Type B pancreatic cell (in vitro differentiated cells): ENCODE data around the gene TTC38. TPM values are rescaled to one million over a fixed set of nuclear protein-coding genes. Genes with fewer than 3 reads are reported as not detected.

Experiments
- DNase-seq: peaks from one replicate; pipeline ENCODE4 v3.0.0; 2021; ENCODE audit warnings: mixed read lengths; ENCODE audit not compliant: unreplicated experiment; ENCODE audit errors: extremely low spot score
- H3K27ac Mint-ChIP-seq: 2 replicates; pipeline ENCODE4 v1.8.0; 2021; ENCODE audit warnings: mild to moderate bottlenecking, mixed read lengths
- H3K27me3 Mint-ChIP-seq: 2 replicates; pipeline ENCODE4 v1.8.0; 2021; ENCODE audit warnings: mixed read lengths
- H3K36me3 Mint-ChIP-seq: 2 replicates; pipeline ENCODE4 v1.8.0; 2021; ENCODE audit warnings: mixed read lengths
- H3K4me1 Mint-ChIP-seq: one replicate; pipeline ENCODE4 v1.8.0; 2021; ENCODE audit warnings: mixed read lengths; ENCODE audit not compliant: unreplicated experiment
- H3K4me3 Mint-ChIP-seq: 2 replicates; pipeline ENCODE4 v1.8.0; 2021; ENCODE audit warnings: mild to moderate bottlenecking, mixed read lengths
- H3K9me3 Mint-ChIP-seq: 2 replicates; pipeline ENCODE4 v1.8.0; 2021; ENCODE audit warnings: mixed read lengths
- total RNA-seq: library from RNA; stranded (reverse); gene quantifications from 2 replicates; pipeline ENCODE4 v1.2.1, GENCODE V29; 2021; ENCODE audit warnings: low replicate concordance
- TF ChIP-seq, protein P1 (sequence below): fragments of 200-600 bp; sonication (generic); conservative IDR thresholded peaks from 2 replicates; pipeline ENCODE4 v1.5.0; 2021; ENCODE audit warnings: antibody characterized with exemption, mild to moderate bottlenecking

Gene TTC38
- total RNA-seq, 1 donor from 2014 or later: 36.9 TPM

DNA sequence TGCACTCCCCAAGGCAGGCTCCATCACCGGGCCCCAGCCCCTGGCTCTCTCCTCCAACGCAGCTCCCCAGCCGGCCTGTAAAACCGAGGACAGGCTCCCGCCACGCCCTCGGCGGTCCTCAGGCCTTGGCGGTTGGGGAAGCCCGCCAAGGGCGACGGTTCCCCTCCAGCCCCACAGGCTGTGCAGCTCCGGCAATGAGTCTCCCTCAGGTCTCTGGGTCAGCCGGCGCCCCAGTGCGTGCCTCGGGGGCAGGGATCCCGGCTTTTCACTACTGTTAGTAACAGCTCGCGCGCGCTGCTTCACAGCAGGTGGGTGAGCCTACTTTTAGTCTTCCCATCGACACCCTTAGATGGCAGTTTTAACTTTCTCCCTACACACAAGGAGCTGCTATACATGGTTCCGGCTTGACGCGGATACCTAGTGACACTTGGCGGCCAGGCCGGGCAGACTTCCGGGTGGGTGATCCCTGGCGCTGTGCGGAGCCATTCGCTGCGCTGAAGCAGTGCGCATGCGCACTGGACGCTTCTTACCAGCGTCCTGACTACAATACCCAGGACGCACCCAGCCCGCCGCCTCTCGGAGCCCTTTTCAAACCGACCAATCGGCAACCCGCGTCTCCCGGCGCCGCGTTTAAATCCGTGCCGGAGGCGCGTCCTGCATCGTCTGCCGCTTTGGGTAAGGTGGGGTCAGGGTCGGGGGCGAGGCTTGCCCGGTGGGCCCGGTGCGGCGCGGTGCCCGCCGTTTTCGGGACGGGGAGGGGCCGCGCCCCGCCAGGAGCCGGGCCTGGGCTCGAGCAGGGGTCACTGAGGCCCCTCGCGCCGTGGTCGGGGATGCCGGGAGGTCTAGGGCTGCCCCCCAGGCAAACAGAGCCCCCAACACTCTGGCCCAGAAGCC, 28.7 kb downstream of the TTC38 start, which contains the start of gene GTSE1:
GTSE1 (plus strand) TSS at position 614 of the 894 bp plus-strand sequence. CDS start 531 bp downstream, outside the sequence.
- Mint-ChIP-seq H3K4me3 (peak within 1 kb of the TSS; percentile 95), H3K27ac (peak within 1 kb of the TSS; percentile 98), H3K4me1 (peaks cover 40% of the 10 kb centered on the region), H3K27me3 (peaks cover 9% of the 10 kb centered on the region), H3K36me3 (peaks cover 20% of the 10 kb centered on the region), H3K9me3 (no peaks in the 10 kb centered on the region)
- TF ChIP-seq, protein P1, sequence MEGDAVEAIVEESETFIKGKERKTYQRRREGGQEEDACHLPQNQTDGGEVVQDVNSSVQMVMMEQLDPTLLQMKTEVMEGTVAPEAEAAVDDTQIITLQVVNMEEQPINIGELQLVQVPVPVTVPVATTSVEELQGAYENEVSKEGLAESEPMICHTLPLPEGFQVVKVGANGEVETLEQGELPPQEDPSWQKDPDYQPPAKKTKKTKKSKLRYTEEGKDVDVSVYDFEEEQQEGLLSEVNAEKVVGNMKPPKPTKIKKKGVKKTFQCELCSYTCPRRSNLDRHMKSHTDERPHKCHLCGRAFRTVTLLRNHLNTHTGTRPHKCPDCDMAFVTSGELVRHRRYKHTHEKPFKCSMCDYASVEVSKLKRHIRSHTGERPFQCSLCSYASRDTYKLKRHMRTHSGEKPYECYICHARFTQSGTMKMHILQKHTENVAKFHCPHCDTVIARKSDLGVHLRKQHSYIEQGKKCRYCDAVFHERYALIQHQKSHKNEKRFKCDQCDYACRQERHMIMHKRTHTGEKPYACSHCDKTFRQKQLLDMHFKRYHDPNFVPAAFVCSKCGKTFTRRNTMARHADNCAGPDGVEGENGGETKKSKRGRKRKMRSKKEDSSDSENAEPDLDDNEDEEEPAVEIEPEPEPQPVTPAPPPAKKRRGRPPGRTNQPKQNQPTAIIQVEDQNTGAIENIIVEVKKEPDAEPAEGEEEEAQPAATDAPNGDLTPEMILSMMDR: no peak
- DNase-seq: peak; percentile 97

- Mint-ChIP-seq H3K27ac (no peak overlapping the region), H3K4me1 (peaks cover 40% of the 10 kb centered on the region), H3K4me3 (peak overlapping the region; percentile 88), H3K36me3 (peaks cover 18% of the 10 kb centered on the region), H3K9me3 (no peaks in the 10 kb centered on the region), H3K27me3 (peaks cover 9% of the 10 kb centered on the region)
- TF ChIP-seq, protein P1: no peak
- DNase-seq: no peak
Observed at GRCh38 chr22:46297151-46297812, 29.5 kb downstream of the TTC38 start.

GRCh38 chr22:46299101-46299500, 31.3 kb downstream of the TTC38 start:
- Mint-ChIP-seq H3K36me3 (peaks cover 22% of the 10 kb centered on the region), H3K9me3 (no peaks in the 10 kb centered on the region), H3K4me1 (peaks cover 39% of the 10 kb centered on the region), H3K27me3 (peaks cover 9% of the 10 kb centered on the region), H3K4me3 (peak overlapping the region; percentile 83), H3K27ac (peak overlapping the region; percentile 36)
- no peak for DNase-seq
- TF ChIP-seq, protein P1: no peak

DNA sequence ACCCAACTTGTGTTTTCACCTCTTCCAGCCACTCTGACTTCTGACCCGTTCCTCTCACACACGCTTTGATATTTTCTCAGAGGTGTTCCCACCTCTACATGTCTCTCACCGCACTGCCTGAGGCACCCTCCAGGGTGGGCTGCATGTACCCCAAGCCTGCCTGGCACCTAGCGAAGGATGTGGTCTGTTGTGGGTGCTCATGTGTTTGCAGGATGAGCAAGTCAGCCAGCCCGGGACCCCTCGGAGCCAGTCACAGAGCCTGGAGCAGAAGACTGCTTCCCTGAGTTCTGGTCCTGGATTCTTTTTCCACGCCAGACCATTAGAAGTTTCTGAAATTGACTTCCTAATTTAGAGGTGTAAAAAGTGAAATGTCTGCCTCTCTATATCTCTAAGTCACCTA, 32.7 kb downstream of the TTC38 start:
- Mint-ChIP-seq H3K4me1 (peaks cover 33% of the 10 kb centered on the region), H3K27me3 (peaks cover 9% of the 10 kb centered on the region), H3K9me3 (no peaks in the 10 kb centered on the region), H3K36me3 (peaks cover 22% of the 10 kb centered on the region), H3K4me3 (no peak overlapping the region), H3K27ac (no peak overlapping the region)
- DNase-seq: no peak
- TF ChIP-seq, protein P1: no peak

GRCh38 chr22:46303347-46303965, 35.6 kb downstream of the TTC38 start:
- H3K36me3 Mint-ChIP-seq: peaks cover 28% of the 10 kb centered on the region
- no peak overlapping the region for H3K4me3 Mint-ChIP-seq
- peaks cover 10% of the 10 kb centered on the region for H3K27me3 Mint-ChIP-seq
- H3K4me1 Mint-ChIP-seq: peaks cover 18% of the 10 kb centered on the region
- no peak overlapping the region for H3K27ac Mint-ChIP-seq
- DNase-seq: no peak
- H3K9me3 Mint-ChIP-seq: no peaks in the 10 kb centered on the region
- TF ChIP-seq, protein P1: no peak
